Fibroblast of lung (primary cell): ENCODE results near the gene FBXO34.

Source experiments
- EZH2 ChIP-seq: IDR thresholded peaks from 2 replicates; pipeline ENCODE4 v1.5.1; 2012; ENCODE audit warnings: low read length, control low read depth, mild to moderate bottlenecking; ENCODE audit errors: missing control alignments
- TF ChIP-seq, protein P1 (sequence below), 2 donors: IDR thresholded peaks in 1 of 2; conservative IDR thresholded peaks in 1 of 2; 1 replicate in 1 of 2; 2 replicates in 1 of 2; pipeline ENCODE4 v1.5.1; 2011 to 2012; ENCODE audit warnings: low read length in 2 of 2, control low read depth in 1 of 2, inconsistent platforms in 1 of 2, low read depth in 1 of 2, mild to moderate bottlenecking in 1 of 2

GRCh38 chr14:55314449-55314848 is 43.2 kb downstream of the FBXO34 start:
- no peak for TF ChIP-seq EZH2
- TF ChIP-seq, protein P1, sequence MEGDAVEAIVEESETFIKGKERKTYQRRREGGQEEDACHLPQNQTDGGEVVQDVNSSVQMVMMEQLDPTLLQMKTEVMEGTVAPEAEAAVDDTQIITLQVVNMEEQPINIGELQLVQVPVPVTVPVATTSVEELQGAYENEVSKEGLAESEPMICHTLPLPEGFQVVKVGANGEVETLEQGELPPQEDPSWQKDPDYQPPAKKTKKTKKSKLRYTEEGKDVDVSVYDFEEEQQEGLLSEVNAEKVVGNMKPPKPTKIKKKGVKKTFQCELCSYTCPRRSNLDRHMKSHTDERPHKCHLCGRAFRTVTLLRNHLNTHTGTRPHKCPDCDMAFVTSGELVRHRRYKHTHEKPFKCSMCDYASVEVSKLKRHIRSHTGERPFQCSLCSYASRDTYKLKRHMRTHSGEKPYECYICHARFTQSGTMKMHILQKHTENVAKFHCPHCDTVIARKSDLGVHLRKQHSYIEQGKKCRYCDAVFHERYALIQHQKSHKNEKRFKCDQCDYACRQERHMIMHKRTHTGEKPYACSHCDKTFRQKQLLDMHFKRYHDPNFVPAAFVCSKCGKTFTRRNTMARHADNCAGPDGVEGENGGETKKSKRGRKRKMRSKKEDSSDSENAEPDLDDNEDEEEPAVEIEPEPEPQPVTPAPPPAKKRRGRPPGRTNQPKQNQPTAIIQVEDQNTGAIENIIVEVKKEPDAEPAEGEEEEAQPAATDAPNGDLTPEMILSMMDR (conservative IDR thresholded peaks at IDR 0.05 in 1 of 2, IDR thresholded peaks at IDR 0.05 in 1 of 2; ENCODE audit: low read depth in 1 of 2, low read length in 2 of 2), result no peak
